Uterus (tissue), 2 donors: Measurements from ENCODE around the gene USP12.

ENCODE experiments used
- POLR2A ChIP-seq, 2 donors: fragments of 450-650 bp; IDR thresholded peaks; one replicate each; pipeline ENCODE4 v1.6.1; 2016; ENCODE audit warnings: antibody characterized with exemption in 2 of 2, mild to moderate bottlenecking in 1 of 2, moderate library complexity in 1 of 2
- TF ChIP-seq, protein P1 (sequence below), 4 experiments: fragments of 200-600 bp in 2 of 4; fragments of 450-650 bp in 2 of 4; sonication (generic) in 2 of 4; IDR thresholded peaks; one replicate each; pipeline ENCODE4 v1.5.1; 2016 to 2019; ENCODE audit warnings: antibody characterized with exemption in 4 of 4, mild to moderate bottlenecking in 2 of 4, moderate library complexity in 1 of 4

GRCh38 chr13:27130979-27131623 is 40.5 kb downstream of the USP12 start:
- TF ChIP-seq, protein P1, sequence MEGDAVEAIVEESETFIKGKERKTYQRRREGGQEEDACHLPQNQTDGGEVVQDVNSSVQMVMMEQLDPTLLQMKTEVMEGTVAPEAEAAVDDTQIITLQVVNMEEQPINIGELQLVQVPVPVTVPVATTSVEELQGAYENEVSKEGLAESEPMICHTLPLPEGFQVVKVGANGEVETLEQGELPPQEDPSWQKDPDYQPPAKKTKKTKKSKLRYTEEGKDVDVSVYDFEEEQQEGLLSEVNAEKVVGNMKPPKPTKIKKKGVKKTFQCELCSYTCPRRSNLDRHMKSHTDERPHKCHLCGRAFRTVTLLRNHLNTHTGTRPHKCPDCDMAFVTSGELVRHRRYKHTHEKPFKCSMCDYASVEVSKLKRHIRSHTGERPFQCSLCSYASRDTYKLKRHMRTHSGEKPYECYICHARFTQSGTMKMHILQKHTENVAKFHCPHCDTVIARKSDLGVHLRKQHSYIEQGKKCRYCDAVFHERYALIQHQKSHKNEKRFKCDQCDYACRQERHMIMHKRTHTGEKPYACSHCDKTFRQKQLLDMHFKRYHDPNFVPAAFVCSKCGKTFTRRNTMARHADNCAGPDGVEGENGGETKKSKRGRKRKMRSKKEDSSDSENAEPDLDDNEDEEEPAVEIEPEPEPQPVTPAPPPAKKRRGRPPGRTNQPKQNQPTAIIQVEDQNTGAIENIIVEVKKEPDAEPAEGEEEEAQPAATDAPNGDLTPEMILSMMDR (IDR thresholded peaks at IDR 0.05) = no peak
- TF ChIP-seq POLR2A (IDR thresholded peaks at IDR 0.05) = no peak
